IPS-20b (cell line): Measurements from ENCODE around the gene UQCR11.

Experiments used
- H3K27ac ChIP-seq: one replicate; pipeline ENCODE4 v1.5.1; 2013; ENCODE audit warnings: low read length
- H3K27me3 ChIP-seq: 2 replicates; pipeline ENCODE4 v1.6.1; 2013; ENCODE audit warnings: mild to moderate bottlenecking, low read length, inconsistent platforms; ENCODE audit not compliant: insufficient read depth
- H3K36me3 ChIP-seq: 2 replicates; pipeline ENCODE4 v1.6.1; 2013; ENCODE audit warnings: low read depth, mild to moderate bottlenecking, inconsistent platforms, low read length, moderate library complexity; ENCODE audit not compliant: insufficient read depth
- H3K4me1 ChIP-seq: 2 replicates; pipeline ENCODE4 v1.6.1; 2013; ENCODE audit warnings: mild to moderate bottlenecking, control low read depth, inconsistent platforms, low read length, moderate library complexity; ENCODE audit not compliant: insufficient read depth
- H3K4me3 ChIP-seq: 2 replicates; pipeline ENCODE4 v1.5.1; 2013; ENCODE audit warnings: mild to moderate bottlenecking, low read length, inconsistent platforms
- H3K9ac ChIP-seq: 2 replicates; pipeline ENCODE4 v1.6.1; 2013; ENCODE audit warnings: low read depth, mild to moderate bottlenecking, inconsistent platforms, low read length, moderate library complexity
- H3K9me3 ChIP-seq: 2 replicates; pipeline ENCODE4 v1.6.1; 2013; ENCODE audit warnings: mild to moderate bottlenecking, low read depth, low read length, inconsistent platforms; ENCODE audit not compliant: insufficient read depth

Gene UQCR11

GRCh38 chr19:1632462-1633268, 27.4 kb upstream of the UQCR11 start:
- Histone ChIP-seq H3K4me3 (no peak overlapping the region), H3K27me3 (no peaks in the 10 kb centered on the region), H3K27ac (no peak overlapping the region), H3K9me3 (no peaks in the 10 kb centered on the region), H3K9ac (no peak overlapping the region), H3K36me3 (peaks cover 65% of the 10 kb centered on the region), H3K4me1 (no peaks in the 10 kb centered on the region)

GRCh38 chr19:1631557-1632100, 26.4 kb upstream of the UQCR11 start:
- peaks cover 56% of the 10 kb centered on the region for H3K36me3 ChIP-seq
- no peaks in the 10 kb centered on the region for H3K4me1 ChIP-seq
- no peaks in the 10 kb centered on the region for H3K9me3 ChIP-seq
- no peak overlapping the region for H3K9ac ChIP-seq
- H3K4me3 ChIP-seq: no peak overlapping the region
- no peak overlapping the region for H3K27ac ChIP-seq
- H3K27me3 ChIP-seq: no peaks in the 10 kb centered on the region

DNA sequence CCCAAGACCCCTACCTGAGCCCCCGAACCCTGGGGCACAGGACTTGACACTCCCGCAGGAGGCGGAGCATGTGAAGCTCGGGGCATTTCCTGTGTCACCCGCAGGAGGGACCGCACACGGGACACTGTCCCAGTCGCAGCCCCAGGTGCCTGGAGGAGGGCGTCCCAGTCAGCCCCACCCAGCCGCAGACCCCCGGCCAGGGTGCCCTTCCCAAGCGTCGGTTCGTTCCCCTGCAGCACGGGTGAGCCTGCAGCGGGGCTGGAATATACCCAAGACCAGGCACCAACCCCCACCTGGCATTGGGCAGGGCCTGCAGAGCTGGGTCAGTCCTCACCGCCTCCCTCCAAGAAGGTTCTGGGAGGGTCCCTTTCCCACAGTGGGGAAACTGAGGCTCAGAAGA, 25.5 kb upstream of the UQCR11 start:
- Histone ChIP-seq H3K4me1 (no peaks in the 10 kb centered on the region), H3K36me3 (peaks cover 52% of the 10 kb centered on the region), H3K27me3 (no peaks in the 10 kb centered on the region), H3K9me3 (no peaks in the 10 kb centered on the region), H3K9ac (no peak overlapping the region), H3K4me3 (no peak overlapping the region), H3K27ac (no peak overlapping the region)

DNA sequence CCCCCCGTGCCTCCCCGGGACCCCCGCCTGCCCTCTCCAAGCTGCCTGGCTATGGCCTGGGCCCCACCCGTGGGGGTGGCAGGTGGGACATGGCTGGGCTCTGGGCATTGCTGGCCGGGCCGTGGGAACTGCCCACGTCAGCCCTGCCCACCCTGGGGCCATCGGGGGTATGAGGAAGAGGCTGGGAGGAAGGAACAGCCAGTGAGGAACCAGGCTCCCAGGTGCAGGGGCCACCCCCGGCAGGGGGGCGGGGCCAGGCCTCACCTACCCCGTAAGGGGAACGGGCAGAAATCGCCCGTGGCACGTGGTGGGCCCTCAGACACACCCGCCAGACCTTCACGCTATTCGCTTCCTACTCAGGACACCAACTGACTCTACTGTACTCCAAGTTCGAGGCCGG, 24.8 kb upstream of the UQCR11 start:
- Histone ChIP-seq H3K27ac (no peak overlapping the region), H3K36me3 (peaks cover 48% of the 10 kb centered on the region), H3K9me3 (no peaks in the 10 kb centered on the region), H3K27me3 (no peaks in the 10 kb centered on the region), H3K4me3 (no peak overlapping the region), H3K4me1 (no peaks in the 10 kb centered on the region), H3K9ac (no peak overlapping the region)

DNA sequence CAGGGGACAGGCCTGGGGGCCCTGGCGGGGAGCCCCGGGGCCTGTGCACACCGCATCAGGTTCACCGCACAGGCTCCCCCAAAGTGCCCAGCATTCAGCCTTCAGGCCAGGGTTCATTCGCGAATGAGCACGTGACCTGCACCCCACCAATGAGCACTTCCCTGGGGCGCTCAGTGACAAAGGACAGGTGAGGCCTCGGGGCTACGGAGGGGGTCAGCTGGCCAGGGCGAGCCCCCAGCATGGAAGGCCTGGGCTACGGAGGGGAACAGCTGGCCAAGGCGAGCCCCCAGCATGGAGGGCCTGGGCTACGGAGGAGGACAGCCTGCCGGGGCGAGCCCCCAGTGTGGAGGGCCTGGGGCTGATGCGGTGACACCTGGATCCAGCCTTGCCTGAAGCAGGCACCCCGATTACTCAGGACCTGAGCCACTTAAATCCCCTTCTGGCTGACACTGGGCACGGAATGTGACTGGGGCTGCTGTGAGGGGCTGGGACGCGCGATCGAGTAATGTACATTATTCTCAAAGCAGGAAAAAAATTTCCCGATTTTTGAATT, 24.1 kb upstream of the UQCR11 start:
- Histone ChIP-seq H3K9me3 (no peaks in the 10 kb centered on the region), H3K27ac (no peak overlapping the region), H3K4me1 (no peaks in the 10 kb centered on the region), H3K9ac (no peak overlapping the region; the same call in 1 of the 2 replicates), H3K27me3 (no peaks in the 10 kb centered on the region), H3K4me3 (no peak overlapping the region), H3K36me3 (peaks cover 47% of the 10 kb centered on the region)

GRCh38 chr19:1627194-1627593, 21.9 kb upstream of the UQCR11 start:
- Histone ChIP-seq H3K36me3 (peaks cover 50% of the 10 kb centered on the region), H3K9ac (no peak overlapping the region), H3K4me3 (no peak overlapping the region), H3K9me3 (no peaks in the 10 kb centered on the region), H3K4me1 (no peaks in the 10 kb centered on the region), H3K27me3 (no peaks in the 10 kb centered on the region), H3K27ac (no peak overlapping the region)

GRCh38 chr19:1626417-1627010, 21.3 kb upstream of the UQCR11 start:
- peaks cover 46% of the 10 kb centered on the region for H3K36me3 ChIP-seq
- H3K9ac ChIP-seq: no peak overlapping the region
- H3K27me3 ChIP-seq: no peaks in the 10 kb centered on the region
- no peak overlapping the region for H3K27ac ChIP-seq
- no peaks in the 10 kb centered on the region for H3K4me1 ChIP-seq
- no peak overlapping the region for H3K4me3 ChIP-seq
- no peaks in the 10 kb centered on the region for H3K9me3 ChIP-seq

GRCh38 chr19:1624458-1624857, 19.2 kb upstream of the UQCR11 start:
- H3K4me1 ChIP-seq: no peaks in the 10 kb centered on the region
- H3K27ac ChIP-seq: no peak overlapping the region
- peaks cover 54% of the 10 kb centered on the region for H3K36me3 ChIP-seq
- H3K27me3 ChIP-seq: no peaks in the 10 kb centered on the region
- no peak overlapping the region for H3K4me3 ChIP-seq
- no peak overlapping the region for H3K9ac ChIP-seq
- H3K9me3 ChIP-seq: no peaks in the 10 kb centered on the region

DNA sequence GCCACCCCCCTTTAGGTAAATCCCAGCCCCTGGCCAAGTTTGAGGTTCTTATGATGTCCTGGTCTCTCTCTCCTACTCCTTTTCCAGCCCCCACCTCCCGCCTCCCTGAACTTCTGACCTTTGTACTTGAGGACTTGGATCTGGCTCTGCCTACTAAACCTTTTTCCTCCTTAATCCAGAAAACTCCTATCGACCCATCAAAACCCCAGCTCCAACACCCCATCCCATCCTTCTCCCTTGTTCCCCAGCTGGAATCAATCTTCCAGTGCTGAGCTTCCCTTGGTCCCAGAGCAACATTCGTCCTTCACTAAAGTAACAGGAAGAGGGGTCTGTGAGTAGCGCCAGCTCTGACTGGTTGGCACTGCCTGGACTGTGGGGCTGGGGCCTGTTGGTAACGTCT, 17.3 kb upstream of the UQCR11 start:
- no peaks in the 10 kb centered on the region for H3K9me3 ChIP-seq
- no peak overlapping the region for H3K4me3 ChIP-seq
- H3K27ac ChIP-seq: no peak overlapping the region
- H3K4me1 ChIP-seq: no peaks in the 10 kb centered on the region
- H3K36me3 ChIP-seq: peaks cover 71% of the 10 kb centered on the region
- no peaks in the 10 kb centered on the region for H3K27me3 ChIP-seq
- no peak overlapping the region for H3K9ac ChIP-seq

- Histone ChIP-seq H3K4me3 (no peak overlapping the region), H3K36me3 (peaks cover 77% of the 10 kb centered on the region), H3K9me3 (no peaks in the 10 kb centered on the region), H3K27ac (no peak overlapping the region), H3K4me1 (no peaks in the 10 kb centered on the region), H3K9ac (no peak overlapping the region), H3K27me3 (no peaks in the 10 kb centered on the region)
Observed at GRCh38 chr19:1622007-1622406, 16.7 kb upstream of the UQCR11 start.

GRCh38 chr19:1621574-1621973, 16.3 kb upstream of the UQCR11 start:
- Histone ChIP-seq H3K4me1 (no peaks in the 10 kb centered on the region), H3K27ac (no peak overlapping the region), H3K4me3 (no peak overlapping the region), H3K9ac (no peak overlapping the region), H3K36me3 (peaks cover 81% of the 10 kb centered on the region), H3K9me3 (no peaks in the 10 kb centered on the region), H3K27me3 (no peaks in the 10 kb centered on the region)

DNA sequence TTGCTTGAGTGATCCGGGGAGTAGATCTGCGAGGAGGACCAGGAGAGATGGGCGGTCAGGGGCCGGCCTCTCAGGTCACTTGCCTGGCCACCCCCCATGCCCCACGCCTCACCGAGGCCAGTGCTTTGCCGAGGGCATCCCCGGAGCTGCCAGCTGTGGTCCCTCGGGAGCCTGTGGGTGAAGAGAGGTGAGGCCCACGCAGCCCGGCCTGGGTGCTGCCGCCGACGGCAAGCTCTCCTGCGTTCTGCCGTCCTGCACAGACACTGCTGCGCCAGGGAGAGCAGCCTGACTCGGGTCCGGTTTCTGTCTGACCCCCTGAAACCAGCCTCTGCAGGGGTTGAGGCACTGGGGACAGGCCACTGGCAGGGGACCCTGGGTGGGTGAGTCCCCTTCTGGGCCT, 15.8 kb upstream of the UQCR11 start:
- H3K4me1 ChIP-seq: no peaks in the 10 kb centered on the region

More for the DNA sequence above, 15.8 kb upstream of the UQCR11 start:
- Histone ChIP-seq H3K27ac (no peak overlapping the region), H3K27me3 (no peaks in the 10 kb centered on the region), H3K36me3 (peaks cover 86% of the 10 kb centered on the region), H3K4me3 (no peak overlapping the region), H3K9me3 (no peaks in the 10 kb centered on the region), H3K9ac (no peak overlapping the region)
